ENCODE measurements around the gene GRIP2.
"Not testable (repeated sequence)": the region's sequence is repeated elsewhere in the genome, so short reads cannot be mapped to it uniquely, and the experiment has no call there.

GRIP2 gene

DNA sequence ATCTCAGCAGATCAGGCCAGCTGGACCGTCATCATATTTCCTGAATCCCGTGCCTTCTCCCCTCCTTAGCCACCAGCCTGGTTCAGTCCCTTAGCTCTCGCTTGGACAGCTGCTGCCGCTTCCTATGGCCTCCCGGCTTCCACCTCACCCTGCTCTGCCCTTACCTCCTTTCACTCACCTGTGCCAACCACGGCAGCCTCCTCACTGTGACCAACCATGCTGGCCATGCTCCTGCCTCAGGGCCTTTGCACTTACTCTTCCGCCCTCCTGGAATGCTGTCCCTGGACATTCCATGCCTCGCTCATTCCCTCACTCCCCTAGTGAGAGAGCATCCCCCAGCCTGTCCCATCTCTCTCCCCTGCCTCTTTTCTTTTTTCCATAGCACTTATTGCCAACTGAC is 19.2 kb downstream of the GRIP2 start:
- no peak for DNase-seq (ENCODE audit: low spot score)

DNA sequence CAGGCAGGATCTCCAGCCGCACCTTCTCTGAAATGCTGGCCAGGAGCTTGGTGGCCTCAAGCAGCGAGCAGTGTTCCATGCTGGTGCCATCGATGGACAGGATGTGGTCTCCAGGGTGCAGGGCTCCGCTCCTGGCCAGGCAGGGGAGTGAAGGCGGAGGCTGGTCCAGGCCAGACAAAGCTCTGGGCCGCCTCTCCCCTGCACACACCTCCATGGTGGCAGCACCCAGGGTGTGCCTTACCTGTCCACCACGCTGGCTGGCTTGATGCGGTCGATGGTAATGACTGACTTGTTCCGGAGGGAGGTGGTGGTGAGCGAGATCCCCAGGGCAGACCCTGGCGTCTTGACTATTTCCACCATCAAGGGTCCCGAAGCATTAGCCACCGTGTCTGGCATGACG is 20.0 kb downstream of the GRIP2 start:
- no peak for DNase-seq (ENCODE audit: low spot score)

DNA sequence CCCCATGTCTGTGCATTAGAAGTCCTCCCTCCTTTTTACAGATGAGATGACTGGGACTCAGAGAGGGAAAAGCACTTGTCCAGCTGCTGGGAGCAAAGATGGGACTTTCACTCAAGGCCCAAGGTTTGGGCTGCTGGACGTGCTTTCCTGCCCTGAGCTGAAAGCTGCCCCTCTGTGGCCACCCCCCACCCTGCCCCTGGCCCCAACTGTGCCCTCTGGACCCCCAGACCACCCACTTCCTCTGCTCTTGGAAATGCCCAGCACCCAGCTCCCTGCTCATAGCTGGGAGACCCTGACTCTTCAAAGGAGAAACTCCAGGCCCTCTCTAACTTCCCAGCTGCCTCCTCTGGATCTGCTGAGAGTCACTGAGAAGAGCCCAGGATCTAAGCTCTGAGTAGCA is 20.7 kb downstream of the GRIP2 start:
- DNase-seq (ENCODE audit: low spot score), result no peak

DNA sequence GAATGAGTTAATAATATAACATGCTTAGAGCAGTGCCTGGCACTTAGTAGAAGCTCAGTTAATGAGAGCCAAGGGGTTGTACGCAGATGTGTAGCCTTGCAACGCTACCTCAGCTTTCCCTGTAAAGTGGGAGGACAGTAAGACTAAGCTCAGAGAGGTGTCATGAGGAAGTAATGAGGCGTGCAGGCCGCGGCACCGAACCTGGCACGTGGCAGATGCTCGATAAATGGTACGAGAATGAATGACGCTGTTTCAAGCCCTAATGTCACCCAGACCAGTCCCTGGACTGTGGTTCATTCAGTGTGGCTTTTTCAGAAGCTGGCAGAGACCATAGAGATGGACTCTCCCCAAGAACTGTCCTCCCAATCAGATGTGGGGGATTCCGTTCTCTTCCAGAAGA is 21.2 kb downstream of the GRIP2 start:
- no peak for DNase-seq (ENCODE audit: low spot score)

DNA sequence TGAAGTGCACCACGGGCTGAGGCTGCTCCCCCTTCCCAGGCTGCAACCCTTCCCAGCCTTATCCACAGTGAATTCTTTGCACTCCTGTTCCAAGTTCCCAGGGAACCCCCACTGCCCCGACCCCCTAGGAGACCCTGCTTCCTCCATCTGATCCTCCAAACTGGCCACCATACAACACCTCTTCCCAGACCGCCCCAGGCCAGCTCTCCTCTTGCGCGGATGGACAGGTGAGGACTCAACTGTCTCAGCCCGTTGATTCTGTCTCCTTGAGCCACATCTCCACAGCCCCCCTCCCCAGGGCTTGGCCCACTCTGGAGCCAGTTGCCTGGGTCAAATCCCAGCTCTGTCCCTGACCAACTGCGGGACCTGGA is 21.7 kb downstream of the GRIP2 start:
- no peak for DNase-seq (ENCODE audit: low spot score)

DNA sequence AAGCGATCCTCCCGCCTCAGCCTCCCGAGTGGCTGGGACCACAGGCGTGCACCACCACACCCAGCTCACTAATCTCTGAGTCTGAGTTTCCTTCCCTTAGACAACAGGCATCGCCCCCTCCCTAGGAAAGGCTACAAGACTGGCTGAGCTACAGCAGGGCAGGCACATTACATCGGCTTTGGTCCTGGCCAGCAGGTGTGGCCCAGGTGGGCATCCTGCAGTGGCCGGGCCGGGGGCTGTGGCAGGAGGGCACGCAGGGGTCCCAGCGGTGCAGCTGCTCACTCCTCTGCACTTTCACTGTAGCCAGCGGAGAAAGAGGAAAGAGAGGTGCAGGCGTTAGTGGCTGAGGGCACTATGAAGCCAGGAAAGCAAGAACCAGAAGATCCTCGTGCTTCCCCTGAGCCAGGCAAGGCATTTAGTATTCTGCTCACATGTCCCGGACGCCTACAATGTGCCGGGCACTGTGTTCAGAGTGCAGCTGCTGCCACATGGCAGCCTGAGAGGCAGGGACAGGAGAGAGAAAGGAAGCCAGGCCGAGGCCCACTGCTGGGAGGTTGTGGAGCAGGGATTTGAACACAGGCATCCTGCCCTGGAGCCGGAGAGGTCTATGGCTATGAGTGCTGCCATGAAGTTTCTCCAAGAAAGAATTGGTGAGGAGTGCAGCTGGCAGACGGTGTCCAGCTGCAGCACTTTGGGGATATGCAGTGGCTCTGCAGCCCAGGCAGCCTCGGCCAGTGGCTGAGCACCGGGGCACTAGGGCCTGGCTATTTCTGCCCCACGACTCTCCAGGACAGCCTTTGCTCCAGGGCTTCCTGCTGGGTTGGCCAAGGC is 22.3 kb downstream of the GRIP2 start:
- DNase-seq (ENCODE audit: low spot score), result no peak

DNA sequence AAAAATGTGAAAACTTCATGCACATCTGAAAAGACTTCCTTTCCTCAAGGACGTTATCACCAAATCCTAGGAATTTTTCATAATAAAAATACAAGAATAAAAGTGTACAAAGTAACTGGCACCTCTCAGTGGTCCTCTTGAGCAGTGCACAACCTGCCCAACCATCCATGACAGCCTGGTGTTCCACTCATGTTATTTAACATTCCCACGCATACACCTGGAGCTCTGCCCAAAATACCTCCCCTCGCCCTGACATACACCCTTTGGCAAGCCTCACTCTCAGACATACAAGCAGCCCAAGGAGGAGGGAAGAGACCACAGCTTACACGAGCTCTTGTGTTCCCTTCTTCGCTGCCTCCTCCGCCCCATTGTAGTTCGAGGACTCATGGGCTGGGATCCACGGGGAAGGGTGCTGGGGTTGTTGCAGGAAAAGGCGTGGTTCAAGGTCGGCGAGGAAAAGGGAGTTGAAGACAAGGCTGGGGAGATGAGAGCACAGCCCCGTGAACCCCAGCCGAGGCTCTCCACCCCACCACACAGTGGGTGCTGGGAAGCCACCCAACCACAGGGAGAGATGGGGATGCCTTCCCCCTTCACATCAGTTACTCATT is 23.3 kb downstream of the GRIP2 start:
- no peak for DNase-seq (ENCODE audit: low spot score)

DNA sequence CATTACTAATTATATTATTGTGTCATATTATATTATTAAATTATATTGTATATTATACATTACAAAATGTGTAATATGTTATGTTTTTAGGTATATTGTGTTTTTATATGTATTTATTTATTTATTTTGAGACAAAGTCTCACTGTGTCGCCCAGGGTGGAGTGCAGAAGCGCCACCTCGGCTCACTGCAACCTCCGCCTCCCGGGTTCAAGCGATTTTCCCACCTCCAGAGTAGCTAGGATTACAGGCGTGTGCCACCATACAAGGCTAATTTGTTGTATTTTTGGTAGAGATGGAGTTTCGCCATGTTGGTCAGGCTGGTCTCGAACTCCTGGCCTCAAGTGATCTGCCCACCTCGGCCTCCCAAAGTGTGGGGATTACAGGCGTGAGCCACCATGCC is 24.6 kb downstream of the GRIP2 start:
- DNase-seq (ENCODE audit: low spot score), result not testable (repeated sequence)

DNA sequence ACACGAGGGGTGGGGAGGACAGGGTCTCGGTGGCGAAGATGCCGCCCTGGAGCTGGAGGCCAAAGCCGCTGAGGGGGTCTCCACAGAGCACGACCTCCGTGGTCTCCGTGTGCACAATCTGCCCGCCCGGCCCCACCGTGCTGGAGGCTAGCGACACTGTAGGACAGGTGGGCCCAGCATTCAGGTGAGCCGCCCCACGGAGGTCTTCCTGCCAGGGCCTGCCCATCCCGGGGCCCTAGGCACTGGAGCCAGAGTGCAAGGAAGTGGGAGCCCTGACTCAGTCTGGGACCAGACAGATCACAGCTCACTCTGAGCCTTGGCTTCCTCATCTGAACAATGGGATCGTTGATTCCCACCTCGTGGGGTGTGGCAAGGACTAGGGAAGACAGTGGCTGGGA is 25.8 kb downstream of the GRIP2 start:
- DNase-seq (ENCODE audit: low spot score), result no peak

DNA sequence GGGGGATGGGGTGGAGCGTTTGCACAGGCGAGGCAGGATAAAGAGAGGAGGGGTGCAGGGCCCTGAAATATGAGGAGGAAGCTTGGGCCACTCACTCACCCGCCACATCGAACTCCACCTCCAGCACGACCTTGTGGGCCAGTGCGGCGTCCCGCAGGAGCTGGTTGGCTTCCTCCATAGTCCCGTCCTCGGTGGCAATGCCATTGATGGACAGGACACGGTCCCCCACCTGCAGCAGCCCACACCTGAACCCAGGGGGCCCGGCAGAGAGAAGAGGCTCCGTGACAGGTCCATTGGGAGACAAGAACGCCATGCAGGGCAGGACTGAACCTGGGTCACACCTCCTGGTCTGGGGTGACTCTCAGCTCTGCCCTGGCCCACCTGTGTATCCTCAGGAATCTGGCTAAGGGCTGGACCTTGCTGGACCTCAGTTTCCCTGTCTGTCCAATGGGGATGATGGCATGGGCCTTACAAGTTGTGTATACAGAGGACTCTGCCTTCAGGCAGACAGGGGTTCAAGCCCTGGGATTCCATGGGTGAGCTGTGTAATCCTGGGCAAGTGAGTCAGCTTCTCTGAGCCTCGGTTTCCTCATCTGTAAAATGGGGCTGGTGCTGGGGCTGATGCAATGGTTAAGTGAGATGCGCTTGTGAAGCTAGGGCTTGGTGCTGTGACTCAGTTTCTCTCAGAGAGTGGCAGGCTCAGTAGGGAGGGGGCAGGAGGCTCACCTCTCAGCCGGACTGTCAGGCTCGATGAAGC is 26.4 kb downstream of the GRIP2 start:
- no peak for DNase-seq (ENCODE audit: low spot score)

DNA sequence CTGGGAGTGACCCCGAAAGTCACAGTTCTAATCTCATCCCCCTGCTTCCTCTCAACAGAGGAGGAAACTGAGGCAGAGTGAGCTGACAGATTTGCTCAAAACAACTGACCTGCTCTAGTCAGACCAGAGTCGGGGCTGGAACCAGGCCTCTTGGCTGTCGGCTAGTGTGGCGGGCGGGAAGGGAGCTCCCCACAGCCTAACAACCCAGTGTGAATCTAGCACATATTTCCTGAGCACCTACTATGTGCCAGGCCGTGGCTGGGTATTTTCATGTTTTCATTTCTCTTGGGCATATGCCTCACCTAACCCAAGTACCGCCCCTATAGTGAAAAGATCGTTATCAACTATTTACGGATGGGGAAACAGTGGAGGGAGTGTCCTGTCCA is 27.2 kb downstream of the GRIP2 start:
- no peak for DNase-seq (ENCODE audit: low spot score)

DNA sequence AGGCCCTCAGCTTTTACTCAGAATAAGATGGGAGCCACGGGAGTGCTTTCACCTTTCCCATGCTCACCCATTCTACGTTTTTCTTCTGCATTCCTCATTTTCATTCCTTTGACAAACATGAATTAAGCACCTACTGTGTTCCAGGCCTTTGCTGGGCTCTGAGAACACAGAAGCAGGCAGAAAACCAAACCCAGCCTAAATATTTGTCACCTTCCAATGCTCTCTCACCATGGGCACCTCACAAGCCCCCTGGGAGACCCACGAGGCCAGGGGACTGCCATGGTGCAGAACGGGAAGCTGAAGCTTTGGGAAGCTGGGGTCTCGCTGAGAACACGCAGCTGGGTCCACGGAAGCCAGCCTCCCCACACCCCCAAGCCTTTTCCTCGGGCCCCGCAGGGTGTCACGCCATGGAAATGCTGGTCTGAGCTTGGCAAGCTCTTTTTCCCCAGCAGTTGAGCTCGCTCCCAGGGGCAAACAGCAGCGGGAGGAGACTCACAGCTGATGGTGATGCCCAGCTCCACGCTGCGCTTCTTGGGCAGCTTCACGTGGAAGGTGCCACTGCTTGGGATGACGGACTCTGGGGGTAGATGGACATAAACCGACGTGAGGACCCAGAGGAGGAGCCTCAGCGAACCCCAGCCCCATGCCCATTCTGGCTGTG is 27.7 kb downstream of the GRIP2 start:
- DNase-seq (ENCODE audit: low spot score), result no peak

DNA sequence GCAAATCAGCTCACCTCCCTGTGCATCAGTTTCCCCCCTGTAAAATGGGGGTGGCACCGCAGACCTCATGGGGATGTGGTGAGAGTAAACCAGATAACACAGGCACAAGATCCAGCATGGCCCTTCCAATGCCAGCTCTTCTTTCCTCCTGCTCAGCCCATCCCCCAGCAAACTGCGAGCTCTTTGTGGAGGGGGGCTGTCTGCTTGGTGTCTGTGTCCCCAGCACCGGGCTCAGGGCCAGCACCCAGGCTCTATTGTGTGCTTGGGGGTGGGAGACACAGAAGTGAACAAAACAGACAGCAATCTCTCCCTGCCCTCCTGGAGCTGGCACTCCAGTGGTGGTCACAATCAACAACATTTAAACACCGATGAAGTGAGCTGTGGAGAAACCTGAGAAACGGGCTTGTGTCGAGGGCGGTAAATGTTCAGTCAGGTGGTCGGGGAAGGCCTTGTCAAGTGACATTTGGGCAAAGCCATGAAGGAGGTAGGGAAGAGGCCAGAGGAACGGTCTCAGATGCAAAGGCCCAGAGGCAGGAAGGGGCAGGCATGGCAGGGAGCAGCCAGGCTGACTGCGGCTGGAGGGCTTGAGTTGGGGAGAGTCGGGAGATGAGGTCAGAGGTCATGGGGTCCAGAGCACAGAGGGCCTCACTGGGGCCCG is 28.4 kb downstream of the GRIP2 start:
- no peak for DNase-seq (ENCODE audit: low spot score)

DNA sequence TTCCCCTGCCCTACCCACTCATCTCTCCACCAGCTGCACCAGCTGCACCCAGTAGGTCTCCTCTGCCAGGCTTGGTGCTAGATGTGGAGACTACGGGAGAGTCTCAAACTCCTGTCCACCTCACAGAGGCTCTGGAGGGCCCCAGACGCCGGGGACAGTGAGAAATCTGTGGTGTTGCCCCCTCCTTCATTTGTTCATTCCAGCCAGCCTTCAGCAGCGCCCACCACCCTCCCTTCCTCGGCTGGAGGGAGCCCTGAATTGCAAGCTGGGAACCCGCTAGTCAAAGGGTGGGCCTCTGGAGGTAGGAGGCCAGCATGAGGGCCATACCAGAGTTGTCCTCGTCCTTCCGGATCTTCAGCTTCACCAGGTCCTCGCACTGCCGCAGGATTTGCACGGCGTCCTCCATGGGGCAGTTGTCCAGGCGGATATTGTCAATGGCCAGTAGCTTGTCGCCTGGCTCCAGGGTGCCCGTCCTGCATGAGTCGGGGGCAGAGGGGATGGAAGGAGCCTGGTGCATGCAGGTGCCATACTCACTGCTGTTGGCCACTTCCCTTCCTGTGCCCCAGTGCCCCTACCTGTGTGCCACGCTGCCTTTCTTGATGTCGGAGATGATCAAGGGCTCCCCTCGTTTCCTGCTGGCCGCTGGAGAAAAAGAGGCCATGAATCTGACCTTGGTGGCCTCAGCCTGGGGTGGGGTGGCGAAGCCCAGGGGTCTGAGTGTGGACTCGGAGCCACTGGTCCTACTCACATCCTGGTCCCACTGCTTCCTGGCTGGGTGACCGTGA is 29.1 kb downstream of the GRIP2 start:
- DNase-seq (ENCODE audit: low spot score), result no peak

DNA sequence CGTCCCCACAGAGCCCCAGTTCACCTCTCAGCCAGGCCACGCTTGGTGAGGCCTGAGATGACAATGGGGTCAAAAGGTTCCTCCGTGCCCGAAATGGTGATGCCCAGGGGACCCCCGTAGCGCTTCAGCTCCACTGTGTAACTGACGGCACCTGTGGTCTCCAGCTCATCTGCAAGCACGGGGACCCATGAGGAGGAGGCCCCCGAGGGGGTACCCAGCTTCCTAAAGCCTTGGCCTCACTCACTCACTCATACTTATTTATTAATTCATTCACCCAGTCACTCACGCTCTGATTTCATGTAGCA is 30.4 kb downstream of the GRIP2 start:
- no peak for DNase-seq (ENCODE audit: low spot score)

DNA sequence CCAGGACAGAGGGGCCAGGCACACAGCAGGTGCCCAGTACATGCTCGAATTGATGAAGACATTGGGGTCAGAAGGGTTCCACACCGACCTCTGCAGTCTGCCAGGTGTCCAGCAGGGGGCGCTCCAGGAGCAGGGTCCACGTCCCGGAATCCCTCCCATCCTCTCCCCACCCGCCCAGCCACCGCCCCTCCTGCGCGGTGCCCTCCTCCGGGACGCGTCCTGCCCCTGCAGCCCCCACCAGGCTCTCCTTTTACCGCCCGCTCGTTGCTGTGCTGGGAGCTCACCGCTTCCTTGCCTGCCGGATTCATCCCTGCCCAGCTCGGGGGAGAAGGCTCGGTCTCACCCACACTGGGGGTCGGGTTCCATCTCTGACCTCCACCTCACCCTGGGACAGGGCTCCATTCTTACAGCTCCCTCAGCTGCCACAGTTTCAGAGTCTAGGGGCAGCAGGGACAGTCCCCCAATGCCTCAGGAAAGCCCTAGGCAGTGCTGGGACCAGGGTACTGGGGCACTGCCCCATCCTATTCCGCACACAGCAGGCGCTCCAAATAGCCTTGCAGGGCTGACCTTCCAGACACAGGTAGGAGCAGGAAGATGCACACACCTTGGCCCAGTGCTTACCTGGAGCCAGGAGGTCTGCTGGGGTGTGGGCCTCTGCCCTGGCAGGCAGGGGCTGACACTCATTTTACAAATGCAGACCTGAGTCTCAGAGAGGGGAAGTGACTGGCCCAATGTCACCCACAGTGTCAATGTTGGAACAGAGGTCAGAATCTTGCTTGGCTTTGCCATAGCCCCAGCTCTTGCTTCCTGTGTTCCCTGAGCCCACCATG is 31.0 kb downstream of the GRIP2 start:
- DNase-seq (ENCODE audit: low spot score), result peak; percentile 81

DNA sequence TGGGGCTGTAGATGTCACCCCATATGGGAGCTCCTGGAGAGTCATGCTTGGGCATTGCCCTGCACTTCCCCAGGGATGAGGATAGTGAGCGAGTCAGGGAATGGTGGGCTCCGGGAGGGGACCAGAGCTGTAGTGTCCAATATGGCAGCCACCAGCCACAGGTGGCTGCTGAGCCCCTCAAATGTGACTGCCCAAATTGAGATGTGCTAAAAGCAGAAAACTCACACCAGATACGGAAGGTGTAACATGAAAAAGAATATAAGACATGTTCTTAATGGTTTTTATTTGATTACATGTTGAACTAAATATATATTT is 31.7 kb downstream of the GRIP2 start:
- DNase-seq (ENCODE audit: low spot score), result no peak

DNA sequence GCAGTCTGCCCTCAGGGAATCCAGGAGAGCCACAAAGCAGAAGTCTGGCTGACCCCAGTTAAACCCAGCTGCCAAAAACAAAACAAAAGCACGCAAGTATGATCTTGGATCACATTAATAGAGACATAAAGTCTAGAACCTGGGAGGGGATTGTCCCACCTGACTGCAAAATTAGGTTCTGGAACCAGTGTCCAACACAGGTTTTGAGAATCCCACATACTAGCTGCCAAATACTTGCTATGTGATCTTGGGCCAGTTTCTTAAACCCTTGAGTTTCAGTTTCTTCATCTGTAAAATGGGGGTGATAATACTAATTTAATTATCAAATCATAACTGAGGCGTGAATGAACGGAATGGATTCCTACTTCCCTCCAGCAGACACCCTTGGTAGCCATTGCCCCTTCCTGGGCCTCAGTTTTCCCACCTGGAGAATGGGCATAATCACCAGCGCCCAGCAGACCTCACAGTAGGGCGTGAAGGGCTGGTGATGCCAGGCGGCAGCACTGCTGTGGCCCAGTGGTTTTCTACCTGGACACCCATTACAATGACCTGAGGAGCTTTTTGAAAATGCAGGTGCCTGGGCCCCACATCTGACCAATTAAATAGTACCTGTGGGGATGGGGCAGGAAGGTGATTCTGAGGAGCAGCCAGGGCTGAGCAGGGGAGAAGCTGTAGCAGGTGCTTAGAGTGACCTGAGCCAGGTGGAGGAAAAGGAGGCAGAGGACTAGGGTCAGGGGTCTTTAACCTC is 32.2 kb downstream of the GRIP2 start:
- no peak for DNase-seq (ENCODE audit: low spot score)

DNA sequence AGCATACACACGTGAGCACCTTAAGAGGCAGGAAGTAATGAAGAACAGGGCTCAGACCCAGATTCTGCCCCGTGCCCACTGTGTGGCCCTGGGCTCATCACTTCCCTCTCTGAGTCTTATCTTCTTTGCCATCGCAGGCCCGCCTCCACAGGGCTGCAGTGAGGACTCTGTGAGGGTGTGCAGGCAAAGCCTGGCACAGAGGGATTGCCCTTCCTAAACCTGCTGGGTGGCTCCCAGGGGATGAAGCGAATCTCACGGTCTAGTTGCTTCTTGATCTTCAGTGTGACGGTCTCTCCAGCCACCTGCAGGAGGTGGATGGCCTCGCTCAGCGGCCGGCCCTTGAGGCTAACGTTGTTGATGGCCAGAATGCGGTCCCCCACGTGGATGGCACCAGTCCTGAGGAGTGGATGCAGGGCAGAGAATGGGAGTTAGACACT is 32.8 kb downstream of the GRIP2 start:
- DNase-seq (ENCODE audit: low spot score), result no peak

All from hepatic stellate cell (primary cell).